Retinal pigment epithelial cell (primary cell): ENCODE results near the gene SPG7.

Source experiments
- DNase-seq: peaks from one replicate; pipeline ENCODE4 v3.0.0-alpha.2; 2010; ENCODE audit warnings: low read depth
- H3K4me3 ChIP-seq: 2 replicates; pipeline ENCODE4 v1.5.1; 2011; ENCODE audit warnings: mild to moderate bottlenecking, low read length, control low read depth, moderate library complexity
- CTCF ChIP-seq: conservative IDR thresholded peaks from 2 replicates; pipeline ENCODE4 v1.5.1; 2011; ENCODE audit warnings: low read depth, low read length, control low read depth, inconsistent platforms

SPG7 gene

GRCh38 chr16:89541792-89542191 lies 33.6 kb downstream of the SPG7 start:
- DNase-seq: no peak
- no peak overlapping the region for H3K4me3 ChIP-seq
- no peak for TF ChIP-seq CTCF

GRCh38 chr16:89544113-89544512 lies 35.9 kb downstream of the SPG7 start:
- no peak for DNase-seq
- no peak for TF ChIP-seq CTCF
- H3K4me3 ChIP-seq: no peak overlapping the region

DNA sequence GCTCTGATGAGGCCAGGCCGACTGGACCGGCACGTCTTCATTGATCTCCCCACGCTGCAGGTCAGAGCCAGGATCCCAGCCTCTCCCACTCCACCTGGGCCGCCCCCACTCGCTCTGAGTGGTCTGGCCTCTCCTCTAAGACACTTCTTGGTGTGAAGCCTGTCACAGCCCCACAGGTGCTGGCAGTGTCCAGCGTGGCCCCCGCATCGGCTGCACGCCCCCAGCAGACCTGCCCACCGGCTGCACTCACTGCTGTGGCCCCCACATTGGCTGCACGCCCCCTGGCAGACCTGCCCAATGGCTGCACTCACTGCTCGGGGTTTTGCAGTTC lies 36.5 kb downstream of the SPG7 start:
- H3K4me3 ChIP-seq: no peak overlapping the region
- no peak for DNase-seq
- TF ChIP-seq CTCF: no peak

DNA sequence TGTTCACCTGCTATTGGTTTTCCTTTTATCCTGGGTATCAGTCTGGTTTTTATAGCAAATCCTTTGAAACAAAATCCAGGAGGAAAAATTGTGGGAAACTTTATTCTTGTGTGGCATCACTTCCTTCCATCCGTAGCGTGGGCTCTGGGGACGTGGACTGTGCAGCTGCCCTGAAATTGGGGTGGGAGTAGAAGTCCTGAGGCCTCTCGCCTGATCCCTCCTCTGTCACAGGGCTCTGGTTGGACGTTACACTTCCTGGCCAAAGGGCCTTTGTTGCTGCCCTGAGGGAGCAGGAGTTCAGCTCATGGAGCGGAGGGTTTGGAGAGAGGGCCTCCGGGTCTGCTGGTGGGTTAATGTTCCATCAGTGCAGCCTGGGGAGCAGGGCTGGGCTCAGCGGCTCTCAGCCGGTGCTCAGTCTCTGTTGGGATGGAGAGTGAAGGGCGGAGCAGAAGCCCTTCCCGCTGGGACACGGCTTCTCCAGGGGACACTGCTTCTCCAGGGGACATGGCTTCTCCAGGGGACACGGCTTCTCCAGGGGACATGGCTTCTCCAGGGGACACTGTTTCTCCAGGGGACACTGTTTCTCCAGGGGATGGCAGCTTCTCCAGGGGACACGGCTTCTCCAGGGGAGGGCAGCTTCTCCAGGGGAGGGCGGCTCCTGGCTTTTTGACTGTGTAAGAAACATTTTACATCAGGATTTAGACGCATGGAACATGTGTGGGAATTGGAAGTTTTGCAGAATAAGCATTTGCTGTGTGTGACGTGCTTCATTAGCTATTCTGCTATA lies 37.0 kb downstream of the SPG7 start:
- no peak overlapping the region for H3K4me3 ChIP-seq
- no peak for DNase-seq
- TF ChIP-seq CTCF: no peak

DNA sequence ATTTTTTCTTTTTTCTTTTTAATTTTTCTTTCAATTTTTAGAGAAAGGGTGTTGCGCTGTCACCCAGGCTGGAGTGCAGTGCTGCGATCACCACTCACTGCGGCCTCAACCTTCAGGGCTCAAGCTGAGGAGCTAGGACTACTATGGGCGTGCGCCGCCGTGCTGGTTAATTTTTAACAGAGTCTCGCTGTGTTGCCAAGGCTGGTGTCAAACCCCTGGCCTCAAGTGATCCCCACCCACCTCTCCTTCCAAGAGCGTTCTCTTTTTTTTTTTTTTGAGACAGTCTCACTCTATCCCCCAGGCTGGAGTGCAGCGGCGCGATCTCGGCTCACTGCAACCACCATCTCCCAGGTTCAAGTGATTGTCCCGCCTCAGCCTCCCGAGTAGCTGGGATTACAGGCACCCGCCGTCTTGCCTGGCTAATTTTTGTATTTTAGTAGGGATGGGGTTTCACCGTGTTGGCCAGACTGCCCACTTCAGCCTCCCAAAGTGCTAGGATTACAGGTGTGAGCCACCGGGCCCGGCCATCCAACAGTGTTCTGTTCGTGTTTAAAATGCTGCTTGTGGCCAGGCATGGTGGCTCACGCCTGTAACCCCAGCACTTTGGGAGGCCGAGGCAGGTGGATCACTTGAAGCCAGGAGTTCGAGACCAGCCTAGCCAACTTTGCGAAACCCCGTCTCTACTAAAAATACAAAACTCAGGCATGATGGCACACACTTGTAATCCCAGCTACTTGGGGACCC lies 37.8 kb downstream of the SPG7 start:
- DNase-seq: no peak
- no peak for TF ChIP-seq CTCF
- no peak overlapping the region for H3K4me3 ChIP-seq

DNA sequence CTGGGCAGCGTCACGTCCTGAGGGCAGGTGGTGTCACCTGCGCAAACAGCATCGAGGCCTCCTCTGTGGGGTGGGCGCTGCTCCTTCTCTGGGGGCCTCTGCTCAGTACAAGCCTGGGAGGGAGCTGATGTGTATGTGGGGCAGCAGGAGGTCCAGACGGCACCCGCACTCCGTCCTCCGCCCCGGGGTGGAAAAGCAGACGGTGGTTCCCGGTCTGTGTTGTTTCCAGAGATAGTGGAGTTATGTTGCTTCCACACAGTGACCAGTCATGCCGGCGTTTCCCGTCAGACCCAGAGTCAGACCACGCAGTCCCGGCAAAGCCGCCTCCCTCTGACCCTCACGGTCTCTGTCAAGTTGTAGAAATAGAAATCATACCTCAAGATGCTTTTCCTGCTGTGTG lies 38.6 kb downstream of the SPG7 start:
- DNase-seq: no peak
- H3K4me3 ChIP-seq: no peak overlapping the region
- TF ChIP-seq CTCF: no peak

DNA sequence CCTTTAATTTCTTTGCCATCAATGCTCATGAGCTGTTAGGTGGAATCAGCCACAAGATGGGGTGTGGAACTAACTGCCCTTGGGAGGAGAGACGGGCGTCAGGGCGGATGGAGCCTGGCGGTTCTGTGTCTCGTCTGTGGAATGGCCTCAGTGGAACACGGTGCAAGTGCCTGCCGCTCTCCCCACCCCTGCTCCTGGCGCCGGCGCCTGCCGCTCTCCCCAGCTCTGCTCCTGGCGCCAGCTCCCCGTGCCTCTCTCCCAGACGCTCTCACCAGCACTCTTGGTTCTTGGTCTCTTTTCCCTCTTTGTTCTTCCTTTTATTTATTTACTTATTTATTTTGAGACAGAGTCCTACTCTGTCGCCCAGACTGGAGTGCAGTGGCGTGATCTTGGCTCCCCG lies 39.1 kb downstream of the SPG7 start:
- no peak overlapping the region for H3K4me3 ChIP-seq
- no peak for TF ChIP-seq CTCF
- no peak for DNase-seq
